Activated CD4-positive, alpha-beta T cell treated with anti-CD3 and anti-CD28 coated beads, Interleukin-2, amount 10 ng/mL, durations not matched to agents 24 days and 14 days (primary cell): ENCODE results near the gene FBXL20. TPM values are rescaled to one million over a fixed set of nuclear protein-coding genes. Genes with fewer than 3 reads are reported as not detected.

Experiments
- DNase-seq: peaks from one replicate; pipeline ENCODE4 v3.0.0; 2022
- H3K27ac Mint-ChIP-seq: one replicate; pipeline ENCODE4 v1.8.0; 2022; ENCODE audit warnings: mild to moderate bottlenecking, mixed read lengths
- H3K27me3 Mint-ChIP-seq: one replicate; pipeline ENCODE4 v1.8.0; 2022; ENCODE audit warnings: mixed read lengths
- H3K36me3 Mint-ChIP-seq: one replicate; pipeline ENCODE4 v1.8.0; 2022; ENCODE audit warnings: low read depth, mild to moderate bottlenecking, mixed read lengths
- H3K4me1 Mint-ChIP-seq: one replicate; pipeline ENCODE4 v1.8.0; 2021; ENCODE audit warnings: mixed read lengths
- H3K4me3 Mint-ChIP-seq: one replicate; pipeline ENCODE4 v1.8.0; 2022; ENCODE audit warnings: mild to moderate bottlenecking, moderate library complexity, mixed read lengths
- H3K9me3 Mint-ChIP-seq: one replicate; pipeline ENCODE4 v1.8.0; 2021; ENCODE audit warnings: mixed read lengths
- intact Hi-C: fragments of 100-400 bp; cut with micrococcal nuclease; formaldehyde crosslinking; loops from one replicate; pipeline ENCODE4 v1.15.1; 2023
- total RNA-seq: library from RNA; stranded (reverse); gene quantifications from 2 replicates; pipeline ENCODE4 v1.2.3, GENCODE V29; 2022

Gene FBXL20
- total RNA-seq, 1 donor from 2014 or later = 20.8 TPM

- Mint-ChIP-seq H3K4me3 (no peak overlapping the region), H3K27ac (no peak overlapping the region), H3K27me3 (peaks cover 42% of the 10 kb centered on the region), H3K9me3 (no peaks in the 10 kb centered on the region), H3K36me3 (no peaks in the 10 kb centered on the region), H3K4me1 (peaks cover 10% of the 10 kb centered on the region)
- DNase-seq = no peak
- intact Hi-C loops = no loop called here
Observed at GRCh38 chr17:39229274-39229913, 172.0 kb downstream of the FBXL20 start.

GRCh38 chr17:39227364-39227919, 174.0 kb downstream of the FBXL20 start:
- H3K27me3 Mint-ChIP-seq = peaks cover 58% of the 10 kb centered on the region
- DNase-seq = no peak
- H3K4me3 Mint-ChIP-seq = no peak overlapping the region
- H3K36me3 Mint-ChIP-seq = no peaks in the 10 kb centered on the region
- H3K9me3 Mint-ChIP-seq = no peaks in the 10 kb centered on the region
- intact Hi-C loops = no loop called here
- H3K4me1 Mint-ChIP-seq = peaks cover 10% of the 10 kb centered on the region
- no peak overlapping the region for H3K27ac Mint-ChIP-seq

GRCh38 chr17:39225959-39226683, 175.3 kb downstream of the FBXL20 start:
- peak; percentile 74 for DNase-seq
- intact Hi-C loops = no loop called here
- H3K27me3 Mint-ChIP-seq = peaks cover 49% of the 10 kb centered on the region

GRCh38 chr17:39225308-39225958, 176.0 kb downstream of the FBXL20 start, which contains the start of gene STAC2:
TSS of gene STAC2 (minus strand) at chr17:39225945. CDS start at chr17:39225502, 443 bp downstream.
- peaks cover 46% of the 10 kb centered on the region for H3K27me3 Mint-ChIP-seq
- H3K27ac Mint-ChIP-seq = no peak within 1 kb of the TSS
- H3K36me3 Mint-ChIP-seq = no peaks in the 10 kb centered on the region
- no peak for DNase-seq
- H3K9me3 Mint-ChIP-seq = no peaks in the 10 kb centered on the region
- H3K4me1 Mint-ChIP-seq = peaks cover 4% of the 10 kb centered on the region
- intact Hi-C loops = no loop called here
- peak within 1 kb of the TSS; percentile 74 for H3K4me3 Mint-ChIP-seq

More at GRCh38 chr17:39225959-39226683, 175.3 kb downstream of the FBXL20 start:
- peak overlapping the region; percentile 74 for H3K4me3 Mint-ChIP-seq
- H3K27ac Mint-ChIP-seq = no peak overlapping the region
- no peaks in the 10 kb centered on the region for H3K9me3 Mint-ChIP-seq
- H3K4me1 Mint-ChIP-seq = peaks cover 4% of the 10 kb centered on the region
- no peaks in the 10 kb centered on the region for H3K36me3 Mint-ChIP-seq

- peak overlapping the region; percentile 62 for H3K4me3 Mint-ChIP-seq
- no peak for DNase-seq
- peaks cover 4% of the 10 kb centered on the region for H3K4me1 Mint-ChIP-seq
- H3K27ac Mint-ChIP-seq = no peak overlapping the region
- intact Hi-C loops = no loop called here
- no peaks in the 10 kb centered on the region for H3K9me3 Mint-ChIP-seq
- no peaks in the 10 kb centered on the region for H3K36me3 Mint-ChIP-seq
- peaks cover 46% of the 10 kb centered on the region for H3K27me3 Mint-ChIP-seq
Observed at GRCh38 chr17:39224778-39225307, 176.6 kb downstream of the FBXL20 start.

GRCh38 chr17:39223907-39224777, 177.3 kb downstream of the FBXL20 start:
- Mint-ChIP-seq H3K36me3 (no peaks in the 10 kb centered on the region), H3K4me1 (peaks cover 4% of the 10 kb centered on the region), H3K27ac (no peak overlapping the region), H3K27me3 (peaks cover 42% of the 10 kb centered on the region), H3K4me3 (peak overlapping the region; percentile 26), H3K9me3 (no peaks in the 10 kb centered on the region)
- DNase-seq = no peak
- intact Hi-C loops = no loop called here

- Mint-ChIP-seq H3K9me3 (no peaks in the 10 kb centered on the region), H3K36me3 (no peaks in the 10 kb centered on the region), H3K27me3 (peaks cover 43% of the 10 kb centered on the region), H3K4me3 (no peak overlapping the region), H3K27ac (no peak overlapping the region), H3K4me1 (peaks cover 4% of the 10 kb centered on the region)
- no peak for DNase-seq
- intact Hi-C loops = no loop called here
Observed at GRCh38 chr17:39222866-39223834, 178.3 kb downstream of the FBXL20 start.

- Mint-ChIP-seq H3K9me3 (no peaks in the 10 kb centered on the region), H3K4me3 (no peak overlapping the region), H3K27me3 (peaks cover 38% of the 10 kb centered on the region), H3K4me1 (peaks cover 4% of the 10 kb centered on the region), H3K27ac (no peak overlapping the region), H3K36me3 (no peaks in the 10 kb centered on the region)
- DNase-seq = no peak
- intact Hi-C loops = no loop called here
Observed at GRCh38 chr17:39222151-39222550, 179.3 kb downstream of the FBXL20 start.

GRCh38 chr17:39221572-39221971, 179.9 kb downstream of the FBXL20 start:
- Mint-ChIP-seq H3K36me3 (no peaks in the 10 kb centered on the region), H3K27me3 (peaks cover 40% of the 10 kb centered on the region), H3K4me1 (peaks cover 4% of the 10 kb centered on the region), H3K4me3 (no peak overlapping the region), H3K9me3 (no peaks in the 10 kb centered on the region), H3K27ac (no peak overlapping the region)
- DNase-seq = no peak
- intact Hi-C loops = no loop called here

- H3K9me3 Mint-ChIP-seq = no peaks in the 10 kb centered on the region
- DNase-seq = no peak
- intact Hi-C loops = no loop called here
- H3K27me3 Mint-ChIP-seq = peaks cover 36% of the 10 kb centered on the region
- H3K4me3 Mint-ChIP-seq = no peak overlapping the region
- no peaks in the 10 kb centered on the region for H3K36me3 Mint-ChIP-seq
- no peaks in the 10 kb centered on the region for H3K4me1 Mint-ChIP-seq
- H3K27ac Mint-ChIP-seq = no peak overlapping the region
Observed at GRCh38 chr17:39219647-39220154, 181.7 kb downstream of the FBXL20 start.

- Mint-ChIP-seq H3K4me3 (no peak overlapping the region), H3K9me3 (no peaks in the 10 kb centered on the region), H3K27ac (no peak overlapping the region), H3K27me3 (peaks cover 32% of the 10 kb centered on the region), H3K4me1 (no peaks in the 10 kb centered on the region), H3K36me3 (no peaks in the 10 kb centered on the region)
- intact Hi-C loops = no loop called here
- DNase-seq = no peak
Observed at GRCh38 chr17:39218906-39219305, 182.5 kb downstream of the FBXL20 start.

GRCh38 chr17:39217734-39218369, 183.6 kb downstream of the FBXL20 start:
- H3K4me1 Mint-ChIP-seq = no peaks in the 10 kb centered on the region
- no peaks in the 10 kb centered on the region for H3K9me3 Mint-ChIP-seq
- no peak overlapping the region for H3K27ac Mint-ChIP-seq
- no peak for DNase-seq
- H3K27me3 Mint-ChIP-seq = peaks cover 24% of the 10 kb centered on the region
- intact Hi-C loops = no loop called here
- H3K4me3 Mint-ChIP-seq = no peak overlapping the region
- no peaks in the 10 kb centered on the region for H3K36me3 Mint-ChIP-seq
